OCI-LY1 (cell line): Measurements from ENCODE around the gene ACSS1.

Experiments
- EZH2 ChIP-seq: fragments of 200-600 bp; sonication (generic), shearing (Covaris generic); IDR thresholded peaks from 2 replicates; pipeline ENCODE4 v1.8.0; 2017; ENCODE audit warnings: borderline replicate concordance, mixed run types, mild to moderate bottlenecking, antibody characterized with exemption, low read length, moderate library complexity, mixed read lengths
- TF ChIP-seq, protein P1 (sequence below): fragments of 200-600 bp; sonication (generic), shearing (Covaris generic); IDR thresholded peaks from 2 replicates; pipeline ENCODE4 v1.5.1; 2017; ENCODE audit warnings: mild to moderate bottlenecking, antibody characterized with exemption, low read length, moderate library complexity, mixed read lengths

DNA sequence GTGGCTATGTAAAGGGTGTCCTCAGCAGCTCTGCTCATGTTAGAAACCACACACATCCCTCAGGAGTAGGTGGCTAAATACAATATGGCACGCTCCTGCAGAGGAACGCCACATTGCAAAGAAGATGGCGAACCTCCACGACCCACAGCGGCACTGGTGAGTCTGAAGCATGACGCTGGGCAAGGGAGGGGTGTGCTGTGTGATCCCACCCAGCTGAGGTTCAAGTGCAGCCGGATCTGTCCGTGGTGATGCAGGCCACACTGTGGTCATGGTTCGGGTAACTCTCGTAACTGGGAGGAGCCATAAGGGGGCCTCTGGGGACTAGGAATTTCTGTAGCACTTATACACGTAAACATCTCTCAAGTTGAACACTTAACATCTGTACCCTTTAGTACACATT, 42.0 kb downstream of the ACSS1 start:
- TF ChIP-seq, protein P1, sequence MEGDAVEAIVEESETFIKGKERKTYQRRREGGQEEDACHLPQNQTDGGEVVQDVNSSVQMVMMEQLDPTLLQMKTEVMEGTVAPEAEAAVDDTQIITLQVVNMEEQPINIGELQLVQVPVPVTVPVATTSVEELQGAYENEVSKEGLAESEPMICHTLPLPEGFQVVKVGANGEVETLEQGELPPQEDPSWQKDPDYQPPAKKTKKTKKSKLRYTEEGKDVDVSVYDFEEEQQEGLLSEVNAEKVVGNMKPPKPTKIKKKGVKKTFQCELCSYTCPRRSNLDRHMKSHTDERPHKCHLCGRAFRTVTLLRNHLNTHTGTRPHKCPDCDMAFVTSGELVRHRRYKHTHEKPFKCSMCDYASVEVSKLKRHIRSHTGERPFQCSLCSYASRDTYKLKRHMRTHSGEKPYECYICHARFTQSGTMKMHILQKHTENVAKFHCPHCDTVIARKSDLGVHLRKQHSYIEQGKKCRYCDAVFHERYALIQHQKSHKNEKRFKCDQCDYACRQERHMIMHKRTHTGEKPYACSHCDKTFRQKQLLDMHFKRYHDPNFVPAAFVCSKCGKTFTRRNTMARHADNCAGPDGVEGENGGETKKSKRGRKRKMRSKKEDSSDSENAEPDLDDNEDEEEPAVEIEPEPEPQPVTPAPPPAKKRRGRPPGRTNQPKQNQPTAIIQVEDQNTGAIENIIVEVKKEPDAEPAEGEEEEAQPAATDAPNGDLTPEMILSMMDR = no peak
- no peak for TF ChIP-seq EZH2
